ENCODE measurements around the gene EPHB2.

The EPHB2 gene

DNA sequence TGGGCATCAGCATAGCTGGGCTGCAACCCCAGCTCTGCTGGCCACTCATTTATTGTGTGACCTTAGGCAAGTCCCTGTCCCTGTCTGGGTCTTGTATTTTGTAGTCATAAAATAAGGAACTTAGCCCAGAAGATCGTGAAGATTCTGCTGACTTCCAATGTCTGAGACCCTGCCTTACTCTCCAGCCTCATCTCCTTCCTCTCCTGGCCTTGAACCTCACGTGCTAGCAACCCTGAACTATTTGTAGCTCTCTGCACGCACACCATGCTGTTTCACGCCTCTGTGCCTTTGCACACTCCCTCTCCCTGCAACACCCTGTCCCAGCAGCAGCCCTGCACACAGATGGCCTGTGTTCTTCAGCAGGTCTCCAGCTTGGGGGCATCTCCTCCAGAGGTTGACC lies 140.9 kb downstream of the EPHB2 start:
- TF ChIP-seq EZH2 (IDR thresholded peaks at IDR 0.05) (no peak), FOXP2 (optimal IDR thresholded peaks at IDR 0.05; ENCODE audit: control extremely low read depth, extremely low read length, insufficient read depth) (no peak)
- H3K27ac ChIP-seq, result no peak overlapping the region
- H3K9me3 ChIP-seq (ENCODE audit: low read depth, low read length), result no peaks in the 10 kb centered on the region
- no peak overlapping the region for H3K9ac ChIP-seq (ENCODE audit: insufficient read length)
- no peak overlapping the region for H3K4me3 ChIP-seq
- H3K36me3 ChIP-seq (ENCODE audit: insufficient read depth, low read length), result no peaks in the 10 kb centered on the region
- no peak for DNase-seq (ENCODE audit: low read depth, low spot score)

- H3K36me3 ChIP-seq (ENCODE audit: insufficient read depth, low read length), result no peaks in the 10 kb centered on the region
- no peak overlapping the region for H3K4me3 ChIP-seq
- H3K9me3 ChIP-seq (ENCODE audit: low read depth, low read length), result no peaks in the 10 kb centered on the region
- no peak overlapping the region for H3K9ac ChIP-seq (ENCODE audit: insufficient read length)
- TF ChIP-seq FOXP2 (optimal IDR thresholded peaks at IDR 0.05; ENCODE audit: control extremely low read depth, extremely low read length, insufficient read depth) (no peak), EZH2 (IDR thresholded peaks at IDR 0.05) (no peak), POLR2AphosphoS5 (IDR thresholded peaks at IDR 0.05; ENCODE audit: borderline replicate concordance, low read depth, low read length) (no peak)
- no peak overlapping the region for H3K27ac ChIP-seq
- no peak for DNase-seq (ENCODE audit: low read depth, low spot score)
Measured at GRCh38 chr1:22852144-22852655, 141.6 kb downstream of the EPHB2 start.

GRCh38 chr1:22853651-22854185 lies 143.1 kb downstream of the EPHB2 start:
- no peak for DNase-seq (ENCODE audit: low read depth, low spot score)
- Histone ChIP-seq H3K27ac (no peak overlapping the region), H3K4me3 (no peak overlapping the region), H3K9ac (ENCODE audit: insufficient read length) (no peak overlapping the region), H3K9me3 (ENCODE audit: low read depth, low read length) (no peaks in the 10 kb centered on the region), H3K36me3 (ENCODE audit: insufficient read depth, low read length) (no peaks in the 10 kb centered on the region)
- TF ChIP-seq EZH2 (IDR thresholded peaks at IDR 0.05) (no peak), FOXP2 (optimal IDR thresholded peaks at IDR 0.05; ENCODE audit: control extremely low read depth, extremely low read length, insufficient read depth) (no peak), POLR2AphosphoS5 (IDR thresholded peaks at IDR 0.05; ENCODE audit: borderline replicate concordance, low read depth, low read length) (no peak)

GRCh38 chr1:22854688-22855565 lies 144.3 kb downstream of the EPHB2 start:
- TF ChIP-seq POLR2AphosphoS5 (IDR thresholded peaks at IDR 0.05; ENCODE audit: borderline replicate concordance, low read depth, low read length) (no peak), FOXP2 (optimal IDR thresholded peaks at IDR 0.05; ENCODE audit: control extremely low read depth, extremely low read length, insufficient read depth) (no peak), EZH2 (IDR thresholded peaks at IDR 0.05) (no peak)
- no peak for DNase-seq (ENCODE audit: low read depth, low spot score)

DNA sequence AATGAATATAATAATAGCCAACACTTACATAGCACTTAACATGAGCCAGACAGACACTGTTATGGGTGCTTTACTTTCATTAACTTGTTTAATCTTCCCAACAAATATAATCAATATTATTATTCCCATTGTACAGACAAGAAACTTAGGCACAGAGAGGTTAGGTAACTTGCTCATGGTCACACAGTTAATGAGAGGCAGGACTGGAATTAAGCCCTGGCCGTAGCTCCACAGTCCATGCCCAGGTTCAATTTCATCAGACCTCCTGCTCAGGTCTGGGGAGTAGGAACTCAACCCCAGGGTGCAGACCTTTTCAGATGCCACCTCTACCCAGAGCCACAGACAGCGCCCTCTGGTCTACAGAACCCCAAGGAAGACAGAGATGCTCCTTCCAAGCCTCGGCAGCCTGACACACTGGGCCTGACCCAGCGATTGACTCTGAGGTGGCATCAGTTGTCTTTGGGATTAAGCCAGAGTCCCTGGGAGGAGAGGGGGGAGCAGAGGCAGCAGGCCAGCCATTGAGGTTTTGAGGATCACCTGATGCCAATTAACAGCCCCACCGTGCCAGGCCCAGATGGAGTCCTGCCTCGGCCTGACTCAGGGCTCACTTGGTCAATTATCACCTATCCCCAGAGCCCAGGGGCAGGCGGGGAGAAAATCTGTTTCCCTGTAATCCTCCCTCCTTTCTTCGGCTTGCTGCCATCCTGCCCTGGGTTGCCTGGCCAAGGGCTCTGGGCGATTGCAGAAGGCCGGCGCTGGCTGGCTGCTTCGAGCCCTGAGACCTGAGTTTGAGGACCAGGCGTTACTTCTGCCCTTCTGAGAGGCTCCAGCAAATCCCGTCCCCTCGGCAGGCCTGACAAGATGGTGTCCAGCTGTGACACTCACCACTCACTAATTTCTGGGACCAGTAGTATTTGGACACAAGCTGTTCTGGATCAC lies 145.3 kb downstream of the EPHB2 start:
- no peak for TF ChIP-seq EZH2 (IDR thresholded peaks at IDR 0.05)
- DNase-seq (ENCODE audit: low read depth, low spot score), result no peak
- no peaks in the 10 kb centered on the region for H3K36me3 ChIP-seq (ENCODE audit: insufficient read depth, low read length)
- no peaks in the 10 kb centered on the region for H3K9me3 ChIP-seq (ENCODE audit: low read depth, low read length)
- H3K9ac ChIP-seq (ENCODE audit: insufficient read length), result no peak overlapping the region
- H3K27ac ChIP-seq, result no peak overlapping the region
- H3K4me3 ChIP-seq, result no peak overlapping the region

More at GRCh38 chr1:22854688-22855565, 144.3 kb downstream of the EPHB2 start:
- Histone ChIP-seq H3K27ac (no peak overlapping the region), H3K4me3 (no peak overlapping the region), H3K36me3 (ENCODE audit: insufficient read depth, low read length) (no peaks in the 10 kb centered on the region), H3K9ac (ENCODE audit: insufficient read length) (no peak overlapping the region), H3K9me3 (ENCODE audit: low read depth, low read length) (no peaks in the 10 kb centered on the region)

DNA sequence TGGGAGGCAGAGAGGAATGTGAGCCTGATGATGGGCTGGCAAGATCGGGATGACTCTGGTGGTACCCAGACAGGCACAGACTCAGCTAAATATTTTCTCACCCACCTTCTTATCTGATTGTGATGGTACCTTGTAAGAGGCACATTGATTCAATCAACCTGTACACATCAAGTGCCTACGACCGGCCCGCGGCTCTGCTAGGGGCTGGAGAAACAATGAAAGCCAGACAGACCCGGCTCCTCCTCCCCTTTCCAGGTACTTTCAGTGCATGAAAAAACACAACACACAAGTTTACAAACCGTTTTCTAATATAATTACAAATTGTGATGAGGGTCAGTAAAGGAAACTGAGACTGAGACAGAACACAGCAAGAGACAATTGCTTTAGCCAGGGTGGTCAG lies 147.0 kb downstream of the EPHB2 start:
- no peaks in the 10 kb centered on the region for H3K9me3 ChIP-seq (ENCODE audit: low read depth, low read length)
- no peak overlapping the region for H3K27ac ChIP-seq
- H3K9ac ChIP-seq (ENCODE audit: insufficient read length), result no peak overlapping the region
- DNase-seq (ENCODE audit: low read depth, low spot score), result no peak
- no peaks in the 10 kb centered on the region for H3K36me3 ChIP-seq (ENCODE audit: insufficient read depth, low read length)
- H3K4me3 ChIP-seq, result no peak overlapping the region
- TF ChIP-seq EZH2 (IDR thresholded peaks at IDR 0.05) (no peak), POLR2AphosphoS5 (IDR thresholded peaks at IDR 0.05; ENCODE audit: borderline replicate concordance, low read depth, low read length) (no peak), FOXP2 (optimal IDR thresholded peaks at IDR 0.05; ENCODE audit: control extremely low read depth, extremely low read length, insufficient read depth) (no peak)

- TF ChIP-seq POLR2AphosphoS5 (IDR thresholded peaks at IDR 0.05; ENCODE audit: borderline replicate concordance, low read depth, low read length), result no peak
- Histone ChIP-seq H3K9ac (ENCODE audit: insufficient read length) (no peak overlapping the region), H3K36me3 (ENCODE audit: insufficient read depth, low read length) (no peaks in the 10 kb centered on the region), H3K27ac (no peak overlapping the region), H3K9me3 (ENCODE audit: low read depth, low read length) (no peaks in the 10 kb centered on the region), H3K4me3 (no peak overlapping the region)
- no peak for DNase-seq (ENCODE audit: low read depth, low spot score)
Measured at GRCh38 chr1:22860414-22860800, 149.8 kb downstream of the EPHB2 start.

GRCh38 chr1:22860883-22861385 lies 150.3 kb downstream of the EPHB2 start:
- no peak for DNase-seq (ENCODE audit: low read depth, low spot score)
- TF ChIP-seq FOXP2 (optimal IDR thresholded peaks at IDR 0.05; ENCODE audit: control extremely low read depth, extremely low read length, insufficient read depth) (no peak), EZH2 (IDR thresholded peaks at IDR 0.05) (no peak), POLR2AphosphoS5 (IDR thresholded peaks at IDR 0.05; ENCODE audit: borderline replicate concordance, low read depth, low read length) (no peak)
- H3K9me3 ChIP-seq (ENCODE audit: low read depth, low read length), result no peaks in the 10 kb centered on the region
- no peaks in the 10 kb centered on the region for H3K36me3 ChIP-seq (ENCODE audit: insufficient read depth, low read length)
- H3K9ac ChIP-seq (ENCODE audit: insufficient read length), result no peak overlapping the region
- no peak overlapping the region for H3K27ac ChIP-seq
- H3K4me3 ChIP-seq, result no peak overlapping the region

Data from SK-N-MC (cell line).